ENCODE results near the gene MPRIP.

DNA sequence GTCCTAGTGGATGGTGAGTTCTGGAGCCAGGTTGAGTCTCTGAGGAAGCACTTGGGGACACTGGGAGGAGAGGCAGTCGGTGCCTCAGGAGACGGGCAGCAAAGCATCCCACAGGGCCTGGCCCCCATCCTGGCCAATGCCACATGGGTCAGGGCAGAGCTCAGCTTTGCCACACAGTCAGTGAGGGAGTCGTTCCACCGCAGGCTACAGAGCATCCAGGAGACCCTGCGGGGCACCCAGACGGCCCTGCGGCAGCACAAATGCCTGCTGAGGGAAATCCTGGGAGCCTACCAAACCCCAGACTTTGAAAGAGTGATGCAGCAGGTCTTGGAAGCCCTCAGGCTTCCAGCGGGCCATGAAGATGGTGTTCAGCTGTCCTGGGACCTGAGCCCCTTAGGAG is 124.2 kb downstream of the MPRIP start:
- no peak for TF ChIP-seq CTCF (conservative IDR thresholded peaks at IDR 0.05)
- TF ChIP-seq EZH2 (IDR thresholded peaks at IDR 0.05; ENCODE audit: low read depth) = no peak

Data from PC-9 (cell line).